Mucosa of descending colon (tissue), 3 donors: ENCODE data around the gene TTLL7. TPM values are rescaled to one million over a fixed set of nuclear protein-coding genes. Genes with fewer than 3 reads are reported as not detected.
A peak's percentile ranks its signal among the peaks of the same experiment; 100 is the strongest.

ENCODE experiments used
- ATAC-seq: fragments of 200-7000 bp; cut with Tn5 transposase; one replicate; pipeline ENCODE4 v1.9.1; 2020; ENCODE audit warnings: mild to moderate bottlenecking, moderate library complexity
- DNase-seq, 3 donors: peaks; one replicate each; pipeline ENCODE4 v3.0.0-alpha.2; 2020
- H3K36me3 ChIP-seq: fragments of 200-600 bp; one replicate; pipeline ENCODE4 v1.8.0; 2021; ENCODE audit warnings: low read depth, mild to moderate bottlenecking
- H3K4me1 ChIP-seq: fragments of 200-600 bp; one replicate; pipeline ENCODE4 v1.8.0; 2021; ENCODE audit warnings: low read depth, mild to moderate bottlenecking
- H3K4me3 ChIP-seq: fragments of 200-600 bp; one replicate; pipeline ENCODE4 v1.8.0; 2021; ENCODE audit warnings: mild to moderate bottlenecking
- H3K9me3 ChIP-seq: fragments of 200-600 bp; one replicate; pipeline ENCODE4 v1.8.0; 2021; ENCODE audit warnings: mild to moderate bottlenecking
- intact Hi-C, 2 donors: fragments of 100-400 bp; cut with DNase I in 1 of 2; cut with micrococcal nuclease in 1 of 2; formaldehyde crosslinking; loops; one replicate each; pipeline versions ENCODE4 v1.11.0 to v1.11.1; 2022; cut with DNase I, micrococcal nuclease
- total RNA-seq, 3 donors: library from RNA; stranded (reverse); fragmentation: NEBNext Ultra II Directional in 2 of 3; extraction: Animal tissue kit (Norgen Biotek cat#: 25700) in 2 of 3; gene quantifications; one replicate each; pipeline versions ENCODE4 v1.2.1 to v1.2.4, GENCODE V29; 2021 to 2023
- TF ChIP-seq, protein P1 (sequence below): fragments of 200-600 bp; IDR thresholded peaks from one replicate; pipeline ENCODE4 v1.8.0; 2022; ENCODE audit warnings: antibody characterized with exemption, mild to moderate bottlenecking
- donor health status: DM: no; HTN: no; CAD: no; lungs with moderate emphysema.
- donor health status: DM: no; HTN: no; CAD: no.
- donor health status: DM: no; HTN: yes; CAD: no.

TTLL7 gene
- total RNA-seq, 3 donors from 2014 or later = 3.3 to 21.0 (median 3.8) TPM

DNA sequence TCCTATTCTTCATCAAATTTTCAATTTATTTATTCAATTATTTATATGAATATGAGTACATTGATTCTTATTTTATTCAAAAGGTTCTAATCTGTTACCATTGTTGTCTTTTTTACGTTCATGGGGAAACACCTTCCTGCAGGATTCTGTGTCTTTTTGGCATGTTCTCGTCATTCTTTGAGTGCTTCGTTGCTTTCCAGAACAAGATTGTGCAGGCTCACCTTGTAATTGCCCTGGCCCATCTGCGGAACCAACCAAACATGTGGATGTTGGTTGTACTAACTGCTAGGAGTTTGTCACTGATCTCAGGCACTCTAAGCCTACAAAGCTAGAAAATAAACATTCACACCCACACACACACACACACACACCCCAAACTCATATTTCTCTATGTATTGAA is 182.1 kb downstream of the TTLL7 start:
- H3K9me3 ChIP-seq = no peaks in the 10 kb centered on the region
- H3K4me3 ChIP-seq = no peak overlapping the region
- TF ChIP-seq, protein P1, sequence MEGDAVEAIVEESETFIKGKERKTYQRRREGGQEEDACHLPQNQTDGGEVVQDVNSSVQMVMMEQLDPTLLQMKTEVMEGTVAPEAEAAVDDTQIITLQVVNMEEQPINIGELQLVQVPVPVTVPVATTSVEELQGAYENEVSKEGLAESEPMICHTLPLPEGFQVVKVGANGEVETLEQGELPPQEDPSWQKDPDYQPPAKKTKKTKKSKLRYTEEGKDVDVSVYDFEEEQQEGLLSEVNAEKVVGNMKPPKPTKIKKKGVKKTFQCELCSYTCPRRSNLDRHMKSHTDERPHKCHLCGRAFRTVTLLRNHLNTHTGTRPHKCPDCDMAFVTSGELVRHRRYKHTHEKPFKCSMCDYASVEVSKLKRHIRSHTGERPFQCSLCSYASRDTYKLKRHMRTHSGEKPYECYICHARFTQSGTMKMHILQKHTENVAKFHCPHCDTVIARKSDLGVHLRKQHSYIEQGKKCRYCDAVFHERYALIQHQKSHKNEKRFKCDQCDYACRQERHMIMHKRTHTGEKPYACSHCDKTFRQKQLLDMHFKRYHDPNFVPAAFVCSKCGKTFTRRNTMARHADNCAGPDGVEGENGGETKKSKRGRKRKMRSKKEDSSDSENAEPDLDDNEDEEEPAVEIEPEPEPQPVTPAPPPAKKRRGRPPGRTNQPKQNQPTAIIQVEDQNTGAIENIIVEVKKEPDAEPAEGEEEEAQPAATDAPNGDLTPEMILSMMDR = no peak
- no peak for DNase-seq
- H3K36me3 ChIP-seq = no peaks in the 10 kb centered on the region
- intact Hi-C loops = no loop called here
- H3K4me1 ChIP-seq = no peaks in the 10 kb centered on the region
- no peak for ATAC-seq

GRCh38 chr1:83815330-83815729 is 183.6 kb downstream of the TTLL7 start:
- DNase-seq (peak in 1 of 3 donors; percentile 10), ATAC-seq (no peak)
- H3K4me3 ChIP-seq = no peak overlapping the region
- H3K4me1 ChIP-seq = no peaks in the 10 kb centered on the region
- no peaks in the 10 kb centered on the region for H3K36me3 ChIP-seq
- no peaks in the 10 kb centered on the region for H3K9me3 ChIP-seq
- intact Hi-C loops = no loop called here
- TF ChIP-seq, protein P1 = no peak

Other genes starting within 250 kb of the TTLL7 start
- gene PRKACB, start 145.1 kb upstream of the TTLL7 start, total RNA-seq = 100 to 1,000 TPM in 1 of 3 donors, 10 to 100 TPM in 2; 91.0 to 155 (median 99.3) TPM